Breast epithelium (tissue), 4 donors: ENCODE results near the gene FRMD4A. TPM values are rescaled to one million over a fixed set of nuclear protein-coding genes. Genes with fewer than 3 reads are reported as not detected.

ENCODE experiments used
- DNase-seq, 2 donors: peaks; one replicate each; pipeline ENCODE4 v3.0.0-alpha.2; 2019; ENCODE audit warnings: low spot score in 2 of 2
- H3K27ac ChIP-seq, 2 donors: fragments of 200-600 bp; sonication (generic) in 1 of 2; one replicate each; pipeline ENCODE4 v1.5.1; 2016 to 2019; ENCODE audit warnings: mild to moderate bottlenecking in 1 of 2
- H3K27me3 ChIP-seq, 2 donors: fragments of 200-600 bp; sonication (generic) in 1 of 2; one replicate each; pipeline versions ENCODE4 v1.5.1 to v1.6.0; 2017 to 2019; ENCODE audit warnings: control low read depth in 1 of 2, mild to moderate bottlenecking in 1 of 2
- H3K36me3 ChIP-seq: fragments of 200-600 bp; one replicate; pipeline ENCODE4 v1.5.1; 2019
- H3K4me1 ChIP-seq, 2 donors: fragments of 200-600 bp; sonication (generic); one replicate each; pipeline ENCODE4 v1.5.1; 2016 to 2019; ENCODE audit warnings: control low read depth in 1 of 2
- H3K4me3 ChIP-seq, 3 donors: fragments of 200-600 bp; sonication (generic); 1 replicate in 2 of 3; 2 replicates in 1 of 3; pipeline ENCODE4 v1.5.1; 2016 to 2019; ENCODE audit warnings: mild to moderate bottlenecking in 3 of 3, moderate library complexity in 2 of 3
- H3K9me3 ChIP-seq, 2 donors: fragments of 200-600 bp; sonication (generic) in 1 of 2; one replicate each; pipeline ENCODE4 v1.5.1; 2016 to 2019; ENCODE audit warnings: control low read depth in 1 of 2
- CTCF ChIP-seq, 3 donors: fragments of 450-650 bp; IDR thresholded peaks; one replicate each; pipeline ENCODE4 v1.5.1; 2016 to 2017; ENCODE audit warnings: antibody characterized with exemption in 3 of 3, mild to moderate bottlenecking in 3 of 3, moderate library complexity in 3 of 3
- POLR2A ChIP-seq: fragments of 450-650 bp; IDR thresholded peaks from one replicate; pipeline ENCODE4 v1.6.1; 2016; ENCODE audit warnings: antibody characterized with exemption, mild to moderate bottlenecking, moderate library complexity
- POLR2AphosphoS5 ChIP-seq, 3 donors: sonication (generic); formaldehyde crosslinking; IDR thresholded peaks; one replicate each; pipeline ENCODE4 v1.6.1; 2017; ENCODE audit warnings: antibody characterized with exemption in 3 of 3
- intact Hi-C: fragments of 100-400 bp; cut with DNase I; formaldehyde crosslinking; loops from one replicate; pipeline ENCODE4 v1.15.1; 2023; ENCODE audit warnings: low total_unique reads
- total RNA-seq, 3 donors: library from RNA; depleted of rRNA; stranded (reverse); fragments of >200 nt; gene quantifications; one replicate each; pipeline ENCODE4 v1.1.0, GENCODE V29; 2016

FRMD4A gene
- total RNA-seq, 3 donors from 2014 or later = 27.5 to 107 (median 34.4) TPM

DNA sequence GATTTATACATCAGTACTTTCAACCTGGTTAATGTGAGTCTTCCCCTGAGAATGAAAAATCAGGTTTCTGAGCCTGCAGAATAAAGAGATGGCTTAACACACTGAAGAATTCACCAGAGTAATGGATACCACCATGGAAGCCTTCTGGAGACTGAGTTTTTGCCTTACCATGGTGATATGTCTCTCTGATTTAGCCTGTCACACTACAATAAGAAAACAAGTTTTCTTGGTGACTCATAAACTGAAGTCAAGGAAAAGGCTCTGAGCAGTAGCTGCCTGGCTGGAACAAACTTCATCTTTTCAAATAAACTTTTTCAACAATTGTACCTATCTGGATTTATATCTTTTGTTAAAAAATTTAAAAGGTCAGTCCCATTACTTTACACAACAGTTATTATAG is 515.0 kb downstream of the FRMD4A start:
- H3K36me3 ChIP-seq = no peaks in the 10 kb centered on the region
- no peaks in the 10 kb centered on the region for H3K4me1 ChIP-seq
- TF ChIP-seq CTCF (IDR thresholded peaks at IDR 0.05) = no peak
- TF ChIP-seq POLR2AphosphoS5 (IDR thresholded peaks at IDR 0.05) = no peak
- no peak for TF ChIP-seq POLR2A
- no peak for DNase-seq
- no peak overlapping the region for H3K4me3 ChIP-seq
- no peaks in the 10 kb centered on the region for H3K27me3 ChIP-seq
- H3K27ac ChIP-seq = no peak overlapping the region
- intact Hi-C loops = no loop called here
- H3K9me3 ChIP-seq = peaks cover 0 to 9% of the 10 kb centered on the region in 2 donors

- Histone ChIP-seq H3K4me3 (no peak overlapping the region), H3K36me3 (no peaks in the 10 kb centered on the region), H3K27me3 (no peaks in the 10 kb centered on the region), H3K9me3 (peaks cover 0 to 9% of the 10 kb centered on the region in 2 donors), H3K27ac (no peak overlapping the region), H3K4me1 (no peaks in the 10 kb centered on the region)
- no peak for DNase-seq
- intact Hi-C loops = no loop called here
- no peak for TF ChIP-seq POLR2AphosphoS5 (IDR thresholded peaks at IDR 0.05)
- no peak for TF ChIP-seq CTCF (IDR thresholded peaks at IDR 0.05)
- no peak for TF ChIP-seq POLR2A
Measured at GRCh38 chr10:13813550-13813949, 517.2 kb downstream of the FRMD4A start.

DNA sequence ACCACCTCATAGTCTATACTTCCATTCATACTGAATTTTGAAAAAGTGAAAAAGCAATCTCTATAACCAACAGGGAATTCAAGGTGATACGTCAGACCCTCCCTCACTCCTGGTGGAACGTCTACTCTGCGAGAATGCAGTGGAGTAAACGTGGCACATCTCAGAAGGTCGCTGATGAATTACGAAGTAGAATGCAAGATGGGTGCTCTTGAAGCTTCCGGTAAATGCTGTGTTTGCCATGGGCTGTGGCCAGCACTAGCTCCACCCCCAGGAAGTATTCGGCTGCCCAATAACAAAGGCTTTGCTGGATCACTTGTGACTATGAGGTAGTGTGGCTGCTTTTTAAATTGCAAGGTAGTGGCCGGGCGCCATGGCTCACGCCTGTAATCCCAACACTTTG is 517.9 kb downstream of the FRMD4A start:
- no peak overlapping the region for H3K27ac ChIP-seq
- DNase-seq = no peak
- no peak for TF ChIP-seq CTCF (IDR thresholded peaks at IDR 0.05)
- no peak for TF ChIP-seq POLR2A
- no peak for TF ChIP-seq POLR2AphosphoS5 (IDR thresholded peaks at IDR 0.05)
- intact Hi-C loops = no loop called here
- no peaks in the 10 kb centered on the region for H3K27me3 ChIP-seq
- no peak overlapping the region for H3K4me3 ChIP-seq
- no peaks in the 10 kb centered on the region for H3K4me1 ChIP-seq
- no peaks in the 10 kb centered on the region for H3K36me3 ChIP-seq
- peaks cover 0 to 9% of the 10 kb centered on the region in 2 donors for H3K9me3 ChIP-seq

- no peaks in the 10 kb centered on the region for H3K4me1 ChIP-seq
- TF ChIP-seq CTCF (IDR thresholded peaks at IDR 0.05) (no peak), POLR2AphosphoS5 (IDR thresholded peaks at IDR 0.05) (no peak), POLR2A (no peak)
- no peaks in the 10 kb centered on the region for H3K27me3 ChIP-seq
- no peaks in the 10 kb centered on the region for H3K36me3 ChIP-seq
- no peaks in the 10 kb centered on the region for H3K9me3 ChIP-seq
- H3K27ac ChIP-seq = no peak overlapping the region
- no peak overlapping the region for H3K4me3 ChIP-seq
- no peak for DNase-seq
- intact Hi-C loops = no loop called here
Measured at GRCh38 chr10:13810568-13810967, 520.2 kb downstream of the FRMD4A start.

DNA sequence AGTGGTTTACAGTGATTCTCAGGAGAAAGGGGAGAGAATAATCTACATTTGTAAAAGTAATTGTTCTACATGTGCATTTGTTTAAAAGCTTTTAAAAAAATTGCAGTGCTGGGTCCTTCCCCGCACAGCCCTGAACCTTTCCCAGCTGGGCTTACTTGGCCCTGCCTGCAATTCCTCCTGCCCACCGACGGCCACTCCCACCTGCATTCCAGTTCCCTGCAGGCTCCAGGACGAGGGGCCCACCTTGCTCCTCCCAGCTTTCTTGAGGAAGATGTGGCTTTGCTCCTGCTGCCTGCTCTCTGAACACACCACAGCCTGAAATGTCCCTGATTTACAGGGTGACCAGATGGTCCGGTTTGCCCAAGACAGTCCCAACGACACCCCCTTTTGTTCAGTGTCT is 521.3 kb downstream of the FRMD4A start:
- DNase-seq = no peak
- H3K27me3 ChIP-seq = no peaks in the 10 kb centered on the region
- H3K27ac ChIP-seq = no peak overlapping the region
- TF ChIP-seq POLR2A = no peak
- no peak for TF ChIP-seq CTCF (IDR thresholded peaks at IDR 0.05)
- TF ChIP-seq POLR2AphosphoS5 (IDR thresholded peaks at IDR 0.05) = no peak
- H3K4me3 ChIP-seq = no peak overlapping the region
- intact Hi-C loops = no loop called here
- no peaks in the 10 kb centered on the region for H3K36me3 ChIP-seq
- H3K4me1 ChIP-seq = no peaks in the 10 kb centered on the region
- H3K9me3 ChIP-seq = no peaks in the 10 kb centered on the region
